Neural cell (in vitro differentiated cells): ENCODE data around the gene NDUFB11.

Experiments used
- CTCF ChIP-seq: fragments of 450-650 bp; IDR thresholded peaks from 2 replicates; pipeline ENCODE4 v1.5.1; 2014; ENCODE audit warnings: antibody characterized with exemption, mild to moderate bottlenecking, moderate library complexity; ENCODE audit not compliant: poor library complexity, severe bottlenecking
- EP300 ChIP-seq: fragments of 450-650 bp; conservative IDR thresholded peaks from 2 replicates; pipeline ENCODE4 v1.6.1; 2014; ENCODE audit warnings: antibody characterized with exemption, mild to moderate bottlenecking, moderate library complexity; ENCODE audit not compliant: poor library complexity, severe bottlenecking
- EZH2 ChIP-seq: fragments of 200-600, 300-800 bp; shearing (Covaris generic), sonication (generic); IDR thresholded peaks from 2 replicates; pipeline ENCODE4 v1.6.1; 2014; ENCODE audit warnings: antibody characterized with exemption, low read length, borderline replicate concordance, mild to moderate bottlenecking; ENCODE audit not compliant: insufficient read depth, poor library complexity, severe bottlenecking
- MXI1 ChIP-seq: fragments of 450-650 bp; conservative IDR thresholded peaks from 2 replicates; pipeline ENCODE4 v1.6.1; 2014; ENCODE audit warnings: antibody characterized with exemption, mild to moderate bottlenecking; ENCODE audit not compliant: poor library complexity, severe bottlenecking
- POLR2AphosphoS5 ChIP-seq: IDR thresholded peaks from 2 replicates; pipeline ENCODE4 v1.6.1; 2012
- RAD21 ChIP-seq: fragments of 450-650 bp; conservative IDR thresholded peaks from 2 replicates; pipeline ENCODE4 v1.6.1; 2014; ENCODE audit warnings: antibody characterized with exemption, mild to moderate bottlenecking, moderate library complexity
- REST ChIP-seq: IDR thresholded peaks from 2 replicates; pipeline ENCODE4 v1.6.1; 2012; ENCODE audit warnings: borderline replicate concordance
- SMC3 ChIP-seq: fragments of 450-650 bp; conservative IDR thresholded peaks from 2 replicates; pipeline ENCODE4 v1.6.1; 2014; ENCODE audit warnings: antibody characterized with exemption, mild to moderate bottlenecking, moderate library complexity; ENCODE audit not compliant: poor library complexity
- TAF1 ChIP-seq: IDR thresholded peaks from 2 replicates; pipeline ENCODE4 v1.6.1; 2012; ENCODE audit warnings: low read depth

- TF ChIP-seq CTCF = no peak
- TF ChIP-seq EZH2 = no peak
- no peak for TF ChIP-seq EP300
- TF ChIP-seq SMC3 = no peak
- no peak for TF ChIP-seq RAD21
- no peak for TF ChIP-seq POLR2AphosphoS5
- TF ChIP-seq TAF1 = no peak
- TF ChIP-seq REST = no peak
- TF ChIP-seq MXI1 = no peak
These were observed 26.6 kb upstream of the NDUFB11 start for GRCh38 chrX:47170861-47171692.
